GM21528 (cell line): Measurements from ENCODE around the gene SAMD4A.
"Not testable (repeated sequence)": the region's sequence is repeated elsewhere in the genome, so short reads cannot be mapped to it uniquely, and the experiment has no call there.

Source experiments
- ATAC-seq: cut with Tn5 transposase; IDR thresholded peaks from one replicate; pipeline ENCODE4 v1.9.1; 2021; ENCODE audit warnings: mild to moderate bottlenecking, moderate library complexity; ENCODE audit not compliant: unreplicated experiment, low FRiP score

The SAMD4A gene

DNA sequence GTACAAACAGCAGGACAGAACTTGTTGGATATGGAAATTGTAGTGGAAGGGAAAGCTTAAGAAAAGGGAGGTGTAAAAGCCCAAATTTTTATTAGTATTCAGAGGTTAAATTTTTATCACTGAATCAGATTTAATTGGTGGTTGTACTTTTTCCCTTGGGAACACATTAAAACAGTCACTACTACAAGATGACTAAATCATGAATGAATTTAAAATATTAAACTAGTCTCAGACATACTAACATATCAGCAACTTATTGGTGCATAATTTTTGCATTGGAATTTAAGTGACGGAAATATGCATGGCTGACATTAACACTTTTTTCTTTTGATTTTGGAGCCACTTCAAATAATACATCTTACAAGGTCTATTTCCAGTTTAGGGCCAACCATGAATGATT lies 27.6 kb downstream of the SAMD4A start:
- ATAC-seq = no peak

- no peak for ATAC-seq
Observed at GRCh38 chr14:54597795-54598443, 31.0 kb downstream of the SAMD4A start.

DNA sequence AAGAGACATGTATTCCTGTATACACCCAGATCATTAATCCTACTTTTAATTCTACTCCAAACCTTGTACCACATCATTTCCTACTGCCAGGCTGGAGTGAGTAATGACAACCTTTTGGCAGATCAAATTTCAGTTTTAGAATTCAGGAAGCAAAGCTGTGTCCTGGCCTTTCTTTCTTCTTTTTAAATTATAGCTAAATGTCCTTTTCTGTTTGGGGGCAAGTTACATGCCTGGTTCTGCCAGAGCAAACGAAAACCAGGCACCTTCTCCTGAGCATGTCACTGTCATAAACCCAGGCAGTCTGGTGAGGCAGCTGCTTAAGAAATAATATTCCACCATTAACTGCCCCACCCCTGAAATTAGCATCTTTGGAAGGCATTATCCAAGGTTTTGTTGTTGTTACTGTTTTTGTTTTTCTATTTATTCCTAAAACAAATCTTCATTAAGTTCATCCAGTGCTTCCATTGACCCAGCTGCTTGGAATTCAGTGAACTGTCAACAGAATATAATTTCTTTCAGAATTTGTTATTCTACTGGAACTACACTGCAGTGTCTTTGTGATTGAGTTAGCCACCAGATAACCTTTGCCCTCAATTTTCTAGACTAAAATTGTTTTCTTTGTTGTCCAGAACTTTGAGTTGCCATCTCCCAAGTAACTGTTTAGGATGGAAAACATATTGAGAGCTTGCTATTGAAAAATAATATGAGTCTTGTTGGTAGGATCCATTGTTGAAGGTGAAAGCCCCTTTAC lies 33.2 kb downstream of the SAMD4A start:
- no peak for ATAC-seq

- ATAC-seq = no peak
Observed at GRCh38 chr14:54600717-54601109, 33.8 kb downstream of the SAMD4A start.

DNA sequence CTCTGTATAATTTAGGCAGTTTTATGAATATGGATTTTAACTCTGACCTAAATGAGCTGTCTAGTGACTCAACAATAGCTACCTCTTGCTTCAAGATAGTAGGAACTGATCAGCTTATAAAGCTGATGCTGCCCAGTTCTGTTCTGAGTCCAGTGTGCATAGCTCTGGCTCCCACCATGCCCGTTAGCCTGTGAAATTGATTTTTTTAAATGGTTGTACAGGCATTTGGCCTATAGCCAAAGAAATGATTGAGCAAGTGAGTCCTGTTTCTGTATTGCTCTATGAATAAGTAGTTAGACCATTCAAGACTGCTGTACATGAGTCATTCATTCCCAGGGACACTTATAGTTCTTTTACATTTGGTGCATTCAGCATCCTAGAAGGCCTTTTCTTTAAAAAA lies 36.4 kb downstream of the SAMD4A start:
- no peak for ATAC-seq

DNA sequence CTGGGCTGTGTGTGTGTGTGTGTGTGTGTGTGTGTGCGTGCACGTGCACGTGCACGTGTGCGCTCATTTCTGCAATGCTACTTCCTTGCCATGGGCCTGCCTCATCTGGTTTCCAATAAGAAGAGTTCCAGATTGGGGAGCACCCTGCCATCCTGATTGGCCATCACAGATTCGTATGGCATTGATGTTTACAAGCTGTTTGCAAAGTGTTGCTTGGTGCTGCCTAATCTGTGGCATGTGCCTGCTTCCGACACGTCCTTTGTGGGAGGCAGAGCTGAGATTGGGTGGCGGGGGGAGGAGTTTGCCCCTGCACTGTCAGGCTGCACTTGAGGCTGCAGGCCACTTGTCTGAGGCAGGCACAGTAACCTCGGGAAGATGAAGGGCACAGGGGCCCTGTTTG lies 39.2 kb downstream of the SAMD4A start:
- ATAC-seq = no peak

GRCh38 chr14:54606631-54607133 lies 39.8 kb downstream of the SAMD4A start:
- ATAC-seq = no peak

- no peak for ATAC-seq
Observed at GRCh38 chr14:54609576-54609975, 42.6 kb downstream of the SAMD4A start.

DNA sequence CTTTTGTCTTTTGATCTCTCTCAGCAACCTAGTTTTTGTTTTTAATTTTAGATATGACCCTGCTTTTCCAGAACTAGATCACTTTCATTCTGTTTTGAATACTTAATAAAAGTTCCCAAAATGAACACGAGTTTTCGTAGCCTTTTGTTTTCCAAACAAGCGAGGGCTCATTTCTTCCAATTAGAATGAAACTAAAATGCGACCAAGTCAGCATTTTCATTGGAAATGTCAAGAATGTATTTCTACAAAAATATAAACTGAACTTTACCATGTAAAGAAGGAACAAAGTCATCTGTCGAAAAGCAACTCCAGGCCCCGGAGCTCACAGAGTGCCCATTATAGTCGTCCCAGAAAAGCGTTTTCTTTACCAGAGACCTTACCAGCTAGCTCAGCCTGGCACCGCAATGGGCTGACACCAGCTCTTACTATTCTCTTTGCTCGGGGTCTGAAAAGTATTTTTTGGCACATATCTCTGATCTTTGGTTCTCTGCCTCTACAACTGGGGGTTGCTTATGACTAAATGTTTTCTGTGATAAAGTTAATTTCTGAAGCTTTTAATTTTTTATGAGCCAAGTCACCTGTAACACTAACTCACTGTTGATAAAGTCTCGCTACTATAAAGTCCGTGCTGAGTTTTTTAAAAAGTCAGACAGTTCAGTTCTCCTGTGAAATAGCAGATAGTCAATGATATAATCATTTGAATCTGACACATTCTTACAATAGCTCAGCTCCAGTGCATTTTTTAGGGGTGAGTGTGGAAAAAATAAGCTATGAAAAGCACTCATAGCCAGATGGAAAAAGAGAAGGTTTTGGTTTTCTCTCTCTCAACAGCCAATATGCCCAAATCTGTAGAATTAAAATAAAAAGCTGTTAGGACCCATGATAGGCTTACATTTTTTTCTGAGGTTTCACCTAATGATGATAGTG lies 43.4 kb downstream of the SAMD4A start:
- ATAC-seq = no peak

DNA sequence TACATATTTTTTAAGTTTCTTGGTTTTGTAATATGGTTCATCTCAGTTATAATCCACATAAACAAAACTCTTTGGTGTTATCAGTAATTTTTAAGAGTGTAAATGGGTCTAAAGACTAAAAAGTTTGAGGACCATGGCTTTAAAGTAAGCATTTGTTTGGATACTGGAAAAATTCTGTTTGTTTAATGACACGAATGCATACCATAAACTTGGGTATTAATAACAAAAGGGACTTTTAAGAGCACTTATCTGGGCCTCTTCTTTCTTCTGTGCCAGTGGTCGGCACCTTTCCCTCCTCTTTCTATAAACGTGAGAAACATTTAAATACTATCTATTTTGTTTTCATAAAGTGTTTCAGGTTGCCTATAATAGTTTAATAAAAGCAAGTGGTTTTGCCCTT lies 47.4 kb downstream of the SAMD4A start:
- no peak for ATAC-seq

DNA sequence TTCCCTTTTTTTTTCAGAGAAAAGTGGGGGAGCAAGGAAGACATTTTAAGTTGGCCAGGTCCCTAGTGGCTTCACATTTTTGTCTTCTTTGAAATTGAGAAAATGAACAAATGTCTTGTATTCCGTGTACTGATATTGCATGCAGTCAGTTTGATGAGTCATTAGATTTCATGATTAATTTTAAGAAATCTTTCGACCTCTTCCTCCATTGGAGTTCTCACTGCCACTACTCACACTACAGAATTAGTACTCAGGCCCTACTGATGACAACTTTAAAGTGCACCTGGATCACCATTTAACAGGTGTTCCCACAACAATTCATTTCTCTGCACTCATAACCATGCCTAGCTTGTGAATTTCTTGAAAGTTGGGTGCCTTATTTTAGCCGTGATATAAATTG lies 50.5 kb downstream of the SAMD4A start:
- no peak for ATAC-seq

GRCh38 chr14:54621686-54622085 lies 54.8 kb downstream of the SAMD4A start:
- no peak for ATAC-seq

DNA sequence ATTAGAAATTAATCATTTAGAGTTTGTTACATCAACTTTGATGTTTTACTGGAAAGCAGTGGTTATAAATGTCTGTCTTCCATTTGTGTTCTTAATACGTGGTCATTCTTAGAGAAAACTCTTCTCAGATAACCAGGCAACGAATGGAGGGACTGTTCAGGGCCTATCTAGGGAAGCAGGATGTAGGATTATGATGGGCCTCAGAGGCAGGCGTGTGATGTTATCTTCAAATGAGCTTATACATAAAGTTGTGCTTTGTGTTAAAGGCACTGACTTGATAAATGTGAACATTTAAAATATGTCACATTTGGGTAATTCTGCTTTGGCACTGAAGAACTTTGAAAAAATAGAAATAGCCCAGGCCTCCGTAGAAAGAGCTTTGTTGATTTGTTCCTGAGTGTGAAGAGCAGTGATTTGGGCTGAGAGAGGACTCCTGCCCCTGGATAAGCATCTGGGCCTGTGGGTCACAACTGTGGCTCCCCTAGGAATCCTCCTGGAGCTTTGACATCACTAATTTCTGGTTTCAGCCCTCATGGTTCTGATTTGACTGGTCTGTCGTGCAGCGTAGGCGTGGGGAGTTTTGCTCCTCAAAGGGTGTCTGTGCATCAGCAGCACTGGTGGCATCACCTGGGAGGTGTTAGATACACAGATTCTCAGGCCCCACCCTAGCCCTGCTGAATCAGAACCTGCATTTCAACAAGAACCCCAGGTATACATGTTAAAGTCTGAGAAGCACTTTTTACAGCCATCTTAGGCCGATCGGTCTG lies 55.4 kb downstream of the SAMD4A start:
- peak; percentile 59 for ATAC-seq

GRCh38 chr14:54623279-54624004 lies 56.5 kb downstream of the SAMD4A start:
- no peak for ATAC-seq

GRCh38 chr14:54624005-54624358 lies 57.1 kb downstream of the SAMD4A start:
- ATAC-seq = not testable (repeated sequence)

DNA sequence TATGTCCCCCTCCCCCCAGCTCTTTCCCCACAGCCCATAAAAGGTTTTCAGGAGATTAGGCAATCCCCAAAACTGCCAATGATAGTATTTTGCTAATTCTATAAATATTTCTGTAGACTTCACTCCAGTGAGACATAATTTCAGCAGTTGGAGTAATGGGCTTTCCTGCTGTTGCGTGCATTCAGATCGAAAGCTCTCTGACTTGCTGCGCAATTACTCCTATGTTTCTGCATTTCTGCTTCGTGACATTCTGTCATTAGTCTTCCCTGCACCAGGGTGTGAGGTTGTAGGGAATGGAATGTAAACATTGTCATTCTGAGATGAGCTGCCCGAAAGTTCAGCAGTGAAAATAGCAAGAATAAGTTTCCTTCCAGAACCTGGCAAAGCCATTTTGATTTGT lies 58.2 kb downstream of the SAMD4A start:
- no peak for ATAC-seq

DNA sequence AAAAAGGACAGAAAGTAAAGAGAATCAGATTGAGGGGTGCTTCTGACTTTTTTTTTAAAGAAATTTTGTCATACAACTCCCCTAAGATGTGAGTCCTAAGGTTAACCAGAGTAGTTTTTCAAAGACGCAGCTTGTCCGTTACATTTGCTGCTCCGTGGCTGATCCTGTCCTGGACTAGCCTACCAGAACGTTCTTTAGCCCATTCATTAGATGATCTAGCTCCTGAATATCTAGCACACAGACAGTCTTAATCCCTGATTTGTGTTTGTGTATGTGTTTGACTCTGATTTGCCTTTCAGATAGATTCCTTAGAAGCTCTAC lies 60.3 kb downstream of the SAMD4A start:
- no peak for ATAC-seq

DNA sequence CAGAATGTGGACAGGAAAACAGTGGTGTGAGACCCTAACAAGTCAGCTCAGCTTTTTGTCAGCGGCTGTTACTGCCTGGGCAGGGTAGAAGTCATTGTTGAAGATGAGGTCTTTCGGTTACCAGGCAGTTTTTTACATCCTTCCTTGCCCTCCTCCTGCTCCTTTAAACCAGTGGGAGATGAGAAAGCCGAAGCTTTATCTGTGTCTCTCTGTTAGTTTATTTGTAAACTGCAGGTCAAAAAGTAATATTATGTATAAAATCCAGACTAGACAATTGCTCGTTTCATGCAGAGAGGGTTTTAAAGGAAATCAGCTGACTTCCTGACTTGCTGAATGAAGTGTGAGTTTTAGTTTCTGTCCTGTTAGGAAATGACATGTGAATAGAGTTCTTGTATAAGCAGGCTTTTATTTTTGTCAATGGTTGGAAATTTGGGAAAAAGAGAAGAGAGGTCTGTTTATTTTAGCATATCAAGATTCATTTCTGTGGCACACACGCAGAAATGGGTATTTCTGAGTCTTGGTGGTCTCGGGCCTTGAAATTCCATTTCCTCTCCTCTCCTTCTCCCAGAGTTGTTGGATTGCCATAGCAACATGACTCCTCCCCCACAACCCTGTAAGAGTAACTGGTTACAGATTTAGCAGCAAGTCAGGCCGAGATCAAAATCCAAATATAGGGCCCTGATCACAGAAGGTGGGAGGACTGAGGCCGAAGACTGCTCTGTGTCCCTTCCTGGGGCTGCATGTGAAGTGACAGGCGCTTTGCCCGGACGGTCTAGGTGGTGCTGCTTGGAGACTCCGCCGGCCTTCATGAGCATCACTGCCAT lies 60.8 kb downstream of the SAMD4A start:
- ATAC-seq = peak; percentile 74

DNA sequence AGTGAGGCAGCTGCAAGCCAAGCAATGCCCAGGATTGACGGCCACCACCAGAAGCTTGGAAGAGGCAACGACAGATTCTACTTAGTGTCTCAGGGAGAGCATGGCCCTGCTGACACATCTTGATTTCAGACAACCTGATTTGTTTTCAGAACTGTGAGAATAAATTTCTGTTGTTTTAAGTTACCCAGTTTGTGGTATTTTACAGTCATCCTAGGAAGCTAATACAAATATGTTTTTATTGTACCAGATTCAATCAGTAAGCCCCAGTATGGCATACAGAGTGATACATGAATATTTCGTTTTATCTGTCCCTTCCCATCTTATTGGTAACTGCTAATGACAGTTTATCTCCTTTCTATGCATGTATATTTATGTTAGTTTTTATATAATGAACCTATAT lies 62.3 kb downstream of the SAMD4A start:
- no peak for ATAC-seq
